Measurements from ENCODE around the gene MYO3A.

DNA sequence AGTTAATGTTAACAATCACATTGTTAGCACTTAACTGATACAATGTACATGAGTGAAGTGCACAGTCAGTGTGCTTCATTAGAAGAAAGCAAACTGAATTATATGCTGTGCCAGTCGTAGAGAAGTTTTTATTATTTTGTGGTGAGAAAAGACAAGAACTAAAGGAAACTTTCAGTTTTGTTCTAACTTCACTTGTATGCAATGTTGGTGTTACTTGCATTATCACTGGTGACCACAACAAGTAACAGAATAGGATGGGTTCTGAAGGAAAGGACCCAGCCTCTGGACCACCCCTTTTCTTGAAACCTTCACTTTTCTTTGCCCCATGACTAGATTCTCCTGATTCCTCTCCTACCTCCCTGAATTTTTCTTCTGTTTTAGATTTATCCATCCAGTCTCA is 159.2 kb downstream of the MYO3A start:
- TF ChIP-seq POLR2AphosphoS5 (IDR thresholded peaks at IDR 0.05) (no peak), POLR2A (IDR thresholded peaks at IDR 0.05; ENCODE audit: low read depth) (no peak)

Measured in esophagus muscularis mucosa (tissue), 2 donors.